Sciatic nerve (tissue), 2 donors: ENCODE results near the gene CAPN2. TPM values are rescaled to one million over a fixed set of nuclear protein-coding genes. Genes with fewer than 3 reads are reported as not detected.
A peak's percentile ranks its signal among the peaks of the same experiment; 100 is the strongest.

Experiments
- ATAC-seq: fragments of 200-7000 bp; cut with Tn5 transposase; one replicate; pipeline ENCODE4 v1.9.1; 2020; ENCODE audit warnings: mild to moderate bottlenecking, moderate library complexity
- DNase-seq: peaks from one replicate; pipeline ENCODE4 v3.0.0-alpha.2; 2020; ENCODE audit warnings: low spot score
- intact Hi-C: fragments of 100-400 bp; cut with DNase I; formaldehyde crosslinking; loops from one replicate; pipeline ENCODE4 v1.14.2; 2022
- total RNA-seq: library from RNA; stranded (reverse); fragmentation: NEBNext Ultra II Directional; extraction: Animal tissue kit (Norgen Biotek cat#: 25700); gene quantifications from one replicate; pipeline ENCODE4 v1.2.1, GENCODE V29; 2021
- donor health status: DM: no; HTN: no; CAD: no.
- donor health status: DM: no; HTN: no; CAD: no.

The CAPN2 gene
- total RNA-seq, 1 donor from 2014 or later = 186 TPM

DNA sequence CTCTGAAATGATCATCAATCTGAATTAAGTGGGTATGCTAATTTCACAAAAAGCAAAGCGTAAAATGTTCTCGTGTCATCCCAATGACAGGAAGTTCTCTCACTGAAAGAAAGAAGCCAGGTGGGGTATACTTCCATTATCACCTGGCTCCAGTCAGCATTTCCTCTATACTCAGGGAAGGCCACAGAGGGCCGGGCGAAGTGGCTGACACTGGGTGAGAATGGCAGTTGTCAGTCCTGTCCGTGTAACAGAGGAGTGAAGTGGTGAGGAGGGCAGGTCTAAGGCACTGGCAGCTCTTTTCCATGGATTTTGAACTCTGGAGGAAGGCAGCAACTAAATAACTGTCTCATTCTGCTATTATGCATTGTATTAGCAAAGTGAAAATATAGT is 60.4 kb downstream of the CAPN2 start:
- intact Hi-C loops = no loop called here
- ATAC-seq = no peak
- no peak for DNase-seq

DNA sequence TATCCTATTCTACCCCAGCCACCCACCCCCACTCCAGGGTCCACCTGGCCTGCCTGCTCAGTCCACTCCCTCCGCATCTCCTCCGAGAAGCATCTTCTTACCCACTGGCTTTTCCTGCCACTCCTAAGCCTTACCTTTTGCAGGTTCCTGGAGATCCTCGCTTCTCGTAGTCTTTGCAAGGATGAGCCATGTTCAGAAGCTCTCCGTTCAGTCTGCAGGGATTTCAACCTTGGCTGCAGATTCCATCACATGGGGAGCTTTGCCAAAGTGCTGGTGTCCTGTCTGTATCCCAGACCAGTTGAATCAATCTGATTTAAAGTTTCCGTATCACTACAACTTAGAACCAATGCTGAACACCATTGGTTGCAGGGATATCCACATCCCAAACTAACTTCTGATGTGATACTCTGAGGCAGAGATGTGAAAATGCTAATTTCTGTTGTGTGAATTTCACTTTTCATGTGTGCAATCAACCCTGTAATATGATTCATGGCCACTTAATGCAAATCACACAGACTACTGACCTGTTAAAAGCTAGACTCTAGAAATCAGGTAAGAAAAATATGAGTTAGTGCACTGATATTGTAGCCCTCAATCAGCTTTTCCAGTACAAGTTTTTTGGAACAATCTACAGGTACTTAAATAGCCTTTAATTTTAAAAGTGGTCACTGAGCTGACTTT is 61.9 kb downstream of the CAPN2 start:
- no peak for DNase-seq

DNA sequence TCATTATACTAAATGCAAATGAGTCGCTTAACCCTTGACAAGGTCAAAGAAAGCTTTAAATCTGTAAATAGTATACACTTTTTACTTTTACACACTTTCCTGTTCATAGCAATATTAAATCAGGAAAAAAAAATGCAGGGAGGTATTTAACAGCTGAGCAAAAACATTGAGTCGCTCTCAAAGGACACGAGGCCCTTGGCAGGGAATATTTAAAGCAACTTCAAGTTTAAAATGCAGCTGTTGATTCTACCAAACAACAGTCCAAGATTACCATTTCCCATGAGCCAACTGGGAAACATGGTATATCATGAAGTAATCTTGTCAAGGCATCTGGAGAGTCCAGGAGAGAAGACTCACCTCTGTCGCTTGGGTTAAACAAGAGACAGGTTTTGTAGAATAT is 62.7 kb downstream of the CAPN2 start:
- peak; percentile 28 for ATAC-seq
- intact Hi-C loops = no loop called here
- no peak for DNase-seq

More for the DNA sequence above, 61.9 kb downstream of the CAPN2 start:
- intact Hi-C loops = no loop called here
- no peak for ATAC-seq

DNA sequence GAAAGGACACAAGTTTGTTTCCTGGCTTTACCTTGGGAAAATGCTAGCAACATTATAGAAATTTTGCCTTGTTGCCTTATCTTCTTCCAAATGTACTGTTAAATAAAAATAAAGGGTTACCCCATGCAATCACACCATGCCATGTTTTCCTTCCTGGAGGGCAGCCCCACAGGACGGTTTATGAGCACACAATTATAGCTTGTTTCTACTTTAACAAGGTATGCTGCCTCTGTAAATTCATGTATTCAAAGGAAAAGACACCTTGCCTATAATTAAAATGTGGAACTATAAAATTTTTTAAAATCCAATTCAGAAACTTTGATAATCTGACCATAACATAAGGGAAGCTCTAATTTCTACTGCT is 63.4 kb downstream of the CAPN2 start:
- DNase-seq = no peak
- intact Hi-C loops = no loop called here
- no peak for ATAC-seq

DNA sequence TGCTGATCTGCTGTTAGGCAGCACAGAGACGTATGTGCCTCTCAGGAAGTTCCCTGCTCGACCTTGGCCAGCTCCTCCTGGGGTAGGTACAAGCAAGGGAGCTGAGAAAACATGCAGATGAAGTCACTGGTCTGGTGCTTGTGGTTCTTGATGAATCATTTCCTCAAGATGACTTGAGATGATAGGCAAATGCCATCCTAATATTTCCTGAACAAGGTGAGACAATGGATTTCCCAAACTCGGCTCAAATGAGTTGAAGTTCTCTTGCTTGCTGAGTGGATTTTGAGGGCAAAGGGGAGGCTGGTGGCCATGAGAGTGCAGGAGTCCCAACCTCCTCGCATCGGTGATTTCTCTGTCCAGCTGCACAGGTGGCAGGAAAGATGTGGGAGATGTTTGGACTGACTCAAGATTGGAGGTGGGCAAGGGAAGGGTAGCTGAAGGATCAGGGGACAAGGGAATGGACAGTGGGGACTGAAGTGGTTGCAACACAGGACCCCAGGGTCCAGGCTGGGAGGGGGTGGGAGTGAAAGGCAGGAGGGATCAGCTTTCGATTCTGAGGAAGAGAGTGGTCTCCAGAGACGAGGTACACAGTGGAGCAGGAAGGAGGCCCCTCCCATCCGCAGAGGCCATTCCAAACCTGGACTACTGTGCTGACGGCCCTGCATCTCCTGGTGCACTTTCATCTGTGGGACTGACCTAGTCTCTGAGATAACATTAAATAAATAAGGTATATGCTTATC is 63.9 kb downstream of the CAPN2 start:
- DNase-seq (no peak), ATAC-seq (no peak)
- intact Hi-C loops = no loop called here

DNA sequence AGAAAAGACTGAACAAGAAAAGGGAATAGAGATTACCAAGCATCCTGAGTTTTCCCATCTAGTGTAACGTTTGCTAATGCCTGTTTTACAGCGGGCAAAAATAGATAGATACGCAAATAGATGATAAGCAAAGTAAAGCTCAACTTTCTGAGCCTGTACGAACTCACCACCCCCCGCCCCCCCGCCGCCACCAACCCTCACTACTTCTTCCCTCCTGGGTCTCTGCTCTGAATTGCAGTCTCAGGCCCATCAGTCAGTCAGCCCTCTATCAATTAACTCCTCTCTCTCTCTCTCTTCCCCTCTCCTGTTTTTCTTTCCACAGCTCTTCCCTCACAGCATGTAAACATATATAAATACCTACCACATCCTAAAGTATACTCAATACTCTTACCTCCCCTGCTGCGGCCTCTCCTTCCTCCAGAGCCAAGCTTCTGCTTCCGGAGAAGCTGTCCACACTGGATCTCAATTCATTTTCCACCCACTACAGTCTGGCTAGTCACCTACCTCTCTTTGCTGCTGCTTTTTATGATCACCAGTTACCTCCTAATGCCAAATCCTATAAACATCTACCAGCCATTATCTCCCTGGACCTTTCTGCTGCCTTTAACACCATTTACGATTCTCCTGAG is 64.6 kb downstream of the CAPN2 start:
- ATAC-seq (no peak), DNase-seq (no peak)
- intact Hi-C loops = no loop called here

DNA sequence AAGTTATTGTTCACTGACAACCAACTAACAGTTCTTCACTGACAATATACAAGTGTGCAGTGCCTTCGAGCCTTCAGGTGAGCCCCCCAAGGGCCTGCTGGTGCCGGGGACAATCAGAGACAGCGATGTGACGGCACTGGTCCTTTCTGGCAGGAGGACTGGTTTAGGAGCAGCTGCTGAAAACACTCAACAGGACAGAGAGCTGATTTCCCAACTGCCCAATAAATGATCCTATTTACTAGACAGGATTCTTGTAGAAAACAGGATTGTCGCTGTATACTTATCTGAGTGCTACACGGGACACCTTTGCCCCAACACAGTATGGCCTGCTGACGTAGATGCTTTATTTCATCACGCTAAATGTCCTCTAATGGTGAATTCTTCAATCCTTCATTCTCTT is 68.0 kb downstream of the CAPN2 start:
- no peak for DNase-seq
- intact Hi-C loops = no loop called here
- ATAC-seq = no peak

DNA sequence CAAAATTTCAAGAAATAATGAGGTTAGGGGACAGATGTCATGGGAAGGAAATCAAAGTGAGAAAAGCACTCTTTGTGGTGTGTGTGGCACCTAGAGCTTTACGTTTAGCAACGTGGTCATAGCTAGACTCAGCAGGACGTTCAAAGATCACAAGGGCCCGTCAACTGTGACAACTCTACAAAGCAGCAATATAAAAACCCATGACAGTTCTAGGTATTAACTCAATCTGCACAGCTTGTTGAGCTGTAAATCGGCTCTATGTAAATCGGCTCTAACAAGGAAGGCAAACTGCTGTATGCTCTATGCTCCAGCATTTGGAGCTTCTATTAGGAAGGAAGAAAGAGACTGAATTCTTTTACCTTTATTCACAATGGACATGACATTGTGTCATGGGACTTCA is 68.6 kb downstream of the CAPN2 start:
- intact Hi-C loops = no loop called here
- DNase-seq (no peak), ATAC-seq (no peak)

DNA sequence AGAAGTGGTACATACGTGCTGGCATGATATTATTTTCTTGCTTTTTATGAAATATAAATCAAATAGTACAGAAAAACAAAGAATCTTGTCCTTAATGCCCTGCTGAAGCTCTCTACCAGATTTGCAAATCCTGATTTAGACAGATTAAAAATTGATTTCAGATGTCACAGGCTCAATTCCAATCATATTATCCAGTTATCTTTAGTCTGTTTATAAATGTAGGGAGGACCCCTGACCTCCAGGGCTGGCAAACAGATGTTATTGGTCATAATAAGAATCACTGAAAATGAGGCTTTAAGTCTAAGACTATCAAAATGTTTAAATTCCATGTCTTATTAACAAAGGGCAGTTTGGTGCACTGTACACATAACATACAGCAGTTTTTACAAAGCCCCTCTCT is 71.3 kb downstream of the CAPN2 start:
- DNase-seq = no peak
- intact Hi-C loops = no loop called here
- ATAC-seq = no peak

DNA sequence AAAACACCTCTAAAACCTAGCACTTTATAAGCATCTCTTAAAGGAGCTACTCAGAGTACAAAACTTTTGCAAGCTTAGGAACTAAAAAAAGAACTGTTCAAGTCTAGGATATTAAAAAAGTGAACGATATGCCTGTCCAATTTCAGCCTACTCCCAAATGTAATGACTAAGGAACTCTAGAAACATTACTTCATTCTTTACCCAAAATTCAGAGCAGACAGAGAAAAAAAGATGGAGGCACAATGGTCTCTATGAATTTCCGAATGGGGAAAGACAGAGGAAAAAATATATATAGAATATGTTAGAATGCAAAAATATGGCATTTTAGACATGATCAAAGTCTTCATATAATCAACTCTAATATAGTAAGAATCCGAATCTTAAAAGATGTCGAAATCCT is 72.2 kb downstream of the CAPN2 start:
- no peak for DNase-seq
- ATAC-seq = peak; percentile 78
- intact Hi-C loops = no loop called here

DNA sequence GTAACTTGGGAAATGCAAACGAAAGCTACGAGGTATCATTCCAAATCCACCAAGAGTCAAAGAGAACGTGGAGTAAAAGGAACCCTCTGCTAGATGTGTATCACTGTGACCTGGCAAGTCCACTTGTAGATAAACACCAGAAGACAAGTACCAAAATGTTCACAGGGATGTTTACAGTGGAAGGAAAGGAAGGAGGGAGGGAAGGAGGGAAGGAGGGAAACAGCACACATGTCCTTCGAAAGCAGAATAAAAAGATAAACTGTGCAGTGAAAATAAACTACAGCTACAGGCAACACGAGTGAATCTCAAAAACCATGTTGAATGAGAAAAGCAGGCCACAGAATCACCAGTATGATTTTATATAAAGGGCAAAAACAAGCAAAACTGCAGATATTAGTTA is 73.5 kb downstream of the CAPN2 start:
- ATAC-seq = peak; percentile 65
- intact Hi-C loops = no loop called here
- no peak for DNase-seq

DNA sequence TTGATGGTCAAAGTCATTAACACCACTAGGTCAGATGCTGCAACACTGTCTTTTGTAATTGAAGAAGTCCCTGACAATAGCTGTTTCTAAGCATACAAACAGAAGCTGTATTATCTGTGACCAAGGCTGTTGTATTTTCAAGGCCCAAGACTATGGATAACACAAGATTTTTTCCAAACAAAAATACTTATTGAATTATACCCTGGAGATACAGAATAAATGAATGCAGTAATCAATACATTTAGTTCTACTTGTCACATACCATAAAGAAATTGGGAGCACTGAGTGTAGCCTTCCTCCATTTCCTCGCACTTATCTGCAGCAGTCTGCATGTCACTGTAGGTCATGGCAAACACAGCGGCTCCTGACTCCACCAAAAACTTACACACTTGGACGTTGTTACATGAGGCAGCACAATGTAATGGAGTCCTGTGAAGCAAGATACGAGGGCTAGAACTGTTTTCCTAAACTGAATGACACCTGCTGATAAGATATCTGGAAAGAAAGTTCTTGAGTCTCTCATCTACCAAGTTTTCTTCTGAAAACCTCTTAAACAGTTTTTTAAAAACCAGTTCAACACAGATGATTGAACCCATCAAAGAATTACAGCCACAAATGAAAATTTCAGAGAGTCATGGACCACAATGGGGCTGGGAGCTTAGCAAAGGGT is 76.5 kb downstream of the CAPN2 start:
- ATAC-seq (no peak), DNase-seq (no peak)
- intact Hi-C loops = no loop called here

DNA sequence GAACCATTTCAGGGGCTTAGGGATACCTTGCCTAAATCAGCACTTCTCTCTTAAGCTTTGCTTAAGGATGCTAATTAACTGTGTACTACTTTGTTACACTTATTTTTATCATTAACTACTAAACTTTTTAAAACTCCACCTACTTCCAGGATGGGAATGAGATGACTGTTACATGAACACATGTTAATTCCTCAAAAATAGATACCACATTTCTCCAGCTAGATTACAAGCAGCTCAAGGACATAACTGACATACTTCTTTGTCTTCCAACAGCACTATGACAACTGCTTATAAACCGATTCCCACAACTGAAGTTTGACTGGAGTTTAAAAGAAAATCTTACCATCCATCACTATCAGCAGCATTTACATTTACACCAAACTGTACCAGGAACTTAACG is 79.7 kb downstream of the CAPN2 start:
- ATAC-seq = no peak

DNA sequence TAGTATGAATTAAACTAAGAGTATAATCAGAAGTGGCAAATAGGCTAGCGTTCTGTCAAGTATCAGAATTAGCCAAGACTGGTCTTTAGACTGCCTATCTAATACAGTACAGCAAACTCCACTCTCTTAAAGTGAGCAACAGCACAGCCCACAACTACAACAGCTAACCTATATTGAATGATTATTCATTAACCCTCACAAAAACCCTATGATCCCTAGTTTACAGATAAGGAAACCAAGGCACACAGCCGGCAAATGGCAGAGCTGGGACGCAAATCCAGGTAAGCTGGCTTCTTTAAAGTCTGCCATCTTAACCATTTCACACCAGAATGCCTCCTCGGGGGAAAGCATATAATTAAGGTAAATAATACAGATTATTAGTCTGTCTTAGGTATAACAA is 81.4 kb downstream of the CAPN2 start:
- intact Hi-C loops = no loop called here
- DNase-seq (no peak), ATAC-seq (no peak)

More for the DNA sequence above, 79.7 kb downstream of the CAPN2 start:
- DNase-seq = no peak
- intact Hi-C loops = no loop called here

DNA sequence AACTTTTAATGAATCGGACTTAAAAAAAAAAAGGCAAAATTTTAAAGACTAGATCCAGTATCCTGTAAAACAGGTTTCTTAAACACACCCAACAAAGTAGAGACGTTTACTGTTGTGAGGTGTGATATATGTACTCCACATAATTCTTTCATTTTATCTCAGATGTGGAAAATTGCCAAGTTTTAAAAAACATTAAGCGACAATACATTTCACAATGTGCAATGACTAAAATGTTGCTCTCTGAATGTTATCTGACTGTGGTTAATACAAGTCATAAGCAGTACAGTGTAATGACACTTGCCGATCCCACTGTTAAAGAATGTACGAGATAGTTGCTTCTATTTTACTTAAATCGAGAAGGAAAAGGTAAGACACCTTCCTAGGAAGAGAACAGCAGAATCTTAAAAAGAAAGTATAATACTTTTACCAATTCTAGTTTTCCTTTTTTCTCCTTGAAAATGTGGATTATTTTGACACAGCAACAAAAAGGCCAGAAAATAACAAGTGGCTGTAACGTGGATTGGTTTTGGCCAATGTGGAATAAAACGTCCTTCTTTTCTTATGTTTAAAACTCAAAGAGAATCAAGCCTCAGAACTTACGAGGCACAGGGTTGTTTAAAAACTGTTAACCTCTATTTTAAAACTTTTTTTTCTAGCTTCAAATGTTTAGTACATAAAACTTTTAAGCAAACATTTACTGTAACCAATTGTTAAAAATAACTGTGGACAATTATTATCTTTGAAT is 82.0 kb downstream of the CAPN2 start:
- ATAC-seq = no peak
- intact Hi-C loops = no loop called here
- no peak for DNase-seq

DNA sequence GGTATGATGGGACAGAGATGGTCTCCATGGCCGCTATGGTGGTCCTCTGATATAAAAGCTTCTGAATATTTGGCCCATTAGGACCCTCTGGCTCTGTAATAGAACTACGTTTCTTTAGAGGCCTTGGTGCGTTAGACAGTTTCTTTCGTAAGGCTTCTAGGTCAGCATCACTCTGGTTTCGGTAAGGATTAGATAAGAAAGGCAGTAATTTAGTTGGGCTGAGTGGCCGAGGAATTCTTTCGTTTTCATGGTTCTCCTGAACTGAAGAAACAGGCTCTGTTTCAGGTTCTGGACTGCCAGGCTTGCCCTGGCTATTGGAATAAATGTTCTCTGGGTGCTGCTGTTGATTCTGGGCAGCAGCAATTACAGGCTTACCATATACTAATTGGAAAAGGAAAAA is 83.9 kb downstream of the CAPN2 start:
- no peak for ATAC-seq
- intact Hi-C loops = no loop called here
- no peak for DNase-seq

DNA sequence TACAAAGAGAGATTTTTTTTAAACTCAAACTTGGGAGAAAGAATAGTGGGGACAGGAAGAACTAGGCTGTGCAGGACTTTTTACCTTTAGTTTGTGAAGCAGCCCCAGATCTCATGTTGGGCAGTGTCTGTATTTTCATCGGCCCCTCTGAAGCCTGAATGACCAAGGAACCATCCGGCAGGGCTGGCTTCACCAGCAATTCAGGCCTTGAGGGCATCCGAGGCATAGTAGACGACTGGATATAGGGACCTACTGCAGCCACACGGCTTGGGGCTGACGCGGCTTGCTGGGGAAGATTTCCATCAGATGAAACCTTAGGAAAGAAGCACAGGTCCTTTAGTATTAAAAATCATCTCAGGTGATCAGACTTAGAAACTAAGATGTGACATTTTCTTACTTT is 89.7 kb downstream of the CAPN2 start:
- DNase-seq (no peak), ATAC-seq (no peak)
- intact Hi-C loops = no loop called here

DNA sequence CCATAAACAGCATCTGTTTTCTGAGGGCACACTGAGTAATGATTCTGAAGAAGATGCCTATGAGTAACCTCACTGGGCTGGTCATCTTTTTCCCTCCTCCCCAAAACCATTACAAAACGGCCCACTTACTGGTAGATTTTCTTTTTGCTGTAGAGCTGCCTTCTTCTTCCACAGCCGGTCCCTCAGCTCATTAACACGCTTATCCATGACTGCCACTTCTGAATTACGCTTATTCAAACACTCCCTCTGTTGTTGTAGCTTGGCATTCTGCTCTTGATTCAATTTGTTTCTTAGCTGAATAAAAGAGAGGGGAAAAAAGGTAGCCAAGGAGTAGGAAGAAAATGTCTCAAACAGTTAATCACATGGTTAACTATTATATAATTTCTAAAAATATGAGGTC is 90.3 kb downstream of the CAPN2 start:
- DNase-seq = no peak
- intact Hi-C loops = no loop called here
- no peak for ATAC-seq

DNA sequence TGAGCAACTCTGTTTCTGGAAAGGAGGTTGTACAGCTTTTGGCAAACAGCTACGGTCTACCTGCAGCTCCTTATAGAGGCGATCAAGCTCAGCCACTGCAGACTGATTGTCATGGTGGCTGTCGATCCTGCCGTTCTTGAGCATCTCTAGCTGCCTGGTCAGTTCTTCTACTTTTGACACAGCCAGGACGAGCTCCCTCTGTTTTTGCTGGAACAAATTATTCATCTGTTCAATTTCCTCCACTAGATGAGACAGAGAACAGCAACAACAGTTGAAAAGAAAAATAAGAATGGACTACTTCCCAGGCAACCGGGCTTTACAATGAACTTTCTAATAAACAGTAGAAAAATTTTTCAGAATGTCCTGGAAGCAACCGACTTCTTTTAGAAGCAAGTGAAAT is 90.9 kb downstream of the CAPN2 start:
- intact Hi-C loops = no loop called here
- ATAC-seq (no peak), DNase-seq (no peak)
